Peyer's patch (tissue), 4 donors: Measurements from ENCODE around the gene RTP3.

Experiments used
- CTCF ChIP-seq, 6 experiments: fragments of 450-650 bp in 4 of 6; fragments of 200-600 bp in 2 of 6; sonication (generic) in 1 of 6; IDR thresholded peaks; one replicate each; pipeline ENCODE4 v1.5.1; 2017 to 2019; ENCODE audit warnings: antibody characterized with exemption in 6 of 6, mild to moderate bottlenecking in 3 of 6, moderate library complexity in 1 of 6
- POLR2A ChIP-seq, 2 donors: fragments of 450-650 bp; IDR thresholded peaks; one replicate each; pipeline ENCODE4 v1.5.1; 2017; ENCODE audit warnings: antibody characterized with exemption in 2 of 2, mild to moderate bottlenecking in 2 of 2, moderate library complexity in 2 of 2

GRCh38 chr3:46466871-46467403 is 30.8 kb upstream of the RTP3 start:
- TF ChIP-seq CTCF (IDR thresholded peaks at IDR 0.05), result no peak
- TF ChIP-seq POLR2A (IDR thresholded peaks at IDR 0.05), result no peak
